Germinal center (tissue), 1 donor: ENCODE measurements around the gene CROCC2.

Experiments used
- DNase-seq: peaks from one replicate; pipeline ENCODE4 v3.0.0; 2012; ENCODE audit warnings: mixed read lengths, low spot score

The CROCC2 gene

DNA sequence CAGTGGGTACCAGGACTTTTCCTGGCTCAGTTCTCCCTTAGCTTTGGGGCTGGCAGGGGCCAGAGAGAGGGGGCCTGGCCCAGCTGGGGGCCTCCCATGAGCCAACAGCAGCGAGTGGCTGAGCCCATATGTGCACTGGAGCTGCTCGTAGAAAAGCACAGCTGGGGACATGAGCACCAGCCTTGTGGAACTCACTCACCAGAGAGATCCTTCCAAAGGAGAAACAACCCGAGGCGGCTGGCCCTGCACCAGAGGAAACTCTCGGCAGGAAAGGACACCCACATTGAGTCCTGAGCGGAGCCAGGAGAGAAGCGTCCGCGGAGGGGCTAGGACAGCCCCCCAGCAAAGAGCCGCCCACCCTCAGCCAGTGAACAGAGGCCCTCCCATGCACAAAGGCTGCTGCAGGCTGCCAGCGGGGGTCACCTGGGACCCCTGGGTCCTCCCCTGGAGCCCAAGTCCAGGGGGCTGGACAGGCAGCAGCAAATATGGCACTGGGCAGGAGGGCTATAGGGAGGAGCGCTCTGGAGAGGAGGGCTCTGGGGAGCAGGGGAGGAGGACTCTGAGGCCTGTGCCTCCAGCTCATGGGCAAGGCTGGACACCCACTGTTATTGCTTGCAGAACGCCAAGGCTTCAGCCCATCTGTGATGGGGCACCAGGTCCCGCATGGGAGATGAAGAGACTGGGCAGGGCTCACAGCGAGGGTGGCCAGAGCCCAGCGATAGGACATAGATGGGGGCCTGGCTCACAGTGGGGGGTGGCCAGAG is 50.2 kb downstream of the CROCC2 start:
- no peak for DNase-seq

DNA sequence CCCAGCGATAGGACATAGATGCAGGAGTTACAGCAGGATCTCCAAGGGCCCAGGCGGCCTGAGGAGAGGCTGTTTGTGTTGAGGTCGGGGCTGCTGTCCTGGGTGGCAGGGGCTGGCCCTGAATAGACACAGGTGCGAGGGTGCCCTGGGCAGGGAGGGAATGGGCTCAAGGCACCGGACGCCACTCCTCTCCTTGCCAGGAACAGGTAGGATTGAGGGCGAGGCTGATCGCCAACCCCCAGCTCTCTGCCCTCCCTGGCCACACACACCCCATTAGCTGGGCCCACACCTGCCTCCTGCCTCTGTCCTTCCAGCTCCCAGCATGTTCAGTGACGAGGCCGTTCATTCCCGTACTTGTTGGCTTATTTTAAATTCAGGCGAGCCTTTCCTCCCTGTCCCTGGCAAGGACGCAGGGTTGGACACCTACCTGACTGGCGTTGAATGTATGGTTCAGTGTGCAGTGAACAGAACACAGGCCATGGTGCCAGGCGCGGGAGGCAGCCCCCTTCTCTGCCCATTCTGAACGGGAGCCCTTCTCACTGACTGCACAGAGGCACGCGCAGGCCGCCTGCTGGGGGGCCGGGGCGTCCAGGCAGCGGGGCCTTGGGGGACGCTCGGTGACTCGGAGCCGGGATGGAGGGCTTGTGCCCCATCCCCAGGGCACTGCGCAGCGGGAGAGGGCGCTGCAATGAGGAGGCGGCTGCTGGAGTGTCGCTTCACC is 51.0 kb downstream of the CROCC2 start:
- DNase-seq: no peak

DNA sequence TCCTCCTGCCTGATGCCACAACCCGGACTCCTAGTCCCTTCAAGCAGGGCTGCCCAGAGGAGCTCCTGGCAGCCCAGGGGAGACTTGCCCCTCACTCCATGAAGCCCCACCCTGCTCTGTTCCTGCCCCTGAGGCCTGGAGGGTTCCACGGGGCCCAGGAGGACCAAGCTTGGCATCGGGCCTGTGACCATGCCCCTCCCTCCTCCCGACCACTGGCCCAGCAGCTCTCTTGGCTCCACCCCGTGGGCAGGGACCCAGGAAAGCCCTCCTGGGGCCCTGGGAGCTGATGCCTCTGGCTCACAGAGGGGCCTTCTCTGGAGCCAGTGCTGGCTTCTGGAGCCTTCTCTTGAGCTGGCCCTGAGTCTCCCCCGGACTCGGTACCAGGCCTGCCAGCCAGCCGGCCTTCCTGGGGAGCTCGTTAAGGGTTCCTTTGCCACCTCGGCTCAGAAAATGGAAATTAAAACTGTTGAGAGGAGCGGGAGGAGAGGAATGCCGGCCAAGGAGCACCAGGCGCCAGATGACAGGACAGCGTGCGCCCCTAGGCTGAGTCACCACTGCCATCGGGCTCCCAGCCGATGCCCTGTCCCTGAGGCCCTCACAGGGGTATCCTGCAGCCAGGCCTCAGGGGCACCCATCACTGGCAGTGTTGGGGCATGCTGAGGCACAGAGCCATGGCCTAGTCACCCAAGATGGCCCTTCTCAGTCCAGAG is 51.7 kb downstream of the CROCC2 start:
- no peak for DNase-seq

DNA sequence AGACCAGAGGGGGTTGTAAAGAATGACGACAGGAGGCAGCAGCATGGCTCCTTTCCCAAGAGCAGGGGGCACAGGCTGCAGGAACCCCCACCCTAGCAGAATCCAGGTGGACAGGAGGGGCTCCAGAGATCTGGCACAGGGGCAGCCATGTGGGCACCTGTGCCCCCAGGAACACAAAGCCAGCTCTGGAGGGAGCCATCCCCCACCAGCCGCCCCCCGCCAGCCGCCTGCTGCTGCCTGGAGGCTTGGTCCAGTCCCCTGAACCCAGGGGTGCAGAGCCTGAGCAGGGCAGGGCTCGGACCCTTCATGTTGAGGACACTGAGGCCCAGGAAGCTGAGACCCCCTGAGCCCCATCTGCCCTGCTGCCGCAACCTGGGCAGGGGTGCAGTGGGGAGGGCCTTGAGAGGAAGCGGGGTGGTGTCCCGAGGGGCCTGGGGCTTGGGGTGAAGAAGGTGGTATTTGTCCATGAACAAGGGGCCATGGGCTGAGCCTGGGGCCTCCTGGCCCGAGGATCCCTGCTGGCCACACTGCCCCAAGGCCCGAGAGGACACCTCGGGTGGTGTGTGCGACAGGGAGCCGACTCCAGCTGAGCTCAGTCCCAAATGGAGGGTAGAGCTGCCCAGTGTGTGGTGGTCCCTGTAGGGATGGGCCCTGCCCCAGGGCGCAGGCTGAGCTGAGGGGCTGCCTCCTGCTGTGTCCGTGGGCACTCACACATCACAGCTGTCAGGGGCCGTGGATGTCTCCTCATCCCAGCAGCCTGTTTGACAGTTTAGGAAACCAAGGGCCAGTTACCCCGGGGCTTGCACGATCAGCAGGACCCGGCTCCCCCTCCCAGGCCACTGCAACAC is 52.5 kb downstream of the CROCC2 start:
- no peak for DNase-seq

DNA sequence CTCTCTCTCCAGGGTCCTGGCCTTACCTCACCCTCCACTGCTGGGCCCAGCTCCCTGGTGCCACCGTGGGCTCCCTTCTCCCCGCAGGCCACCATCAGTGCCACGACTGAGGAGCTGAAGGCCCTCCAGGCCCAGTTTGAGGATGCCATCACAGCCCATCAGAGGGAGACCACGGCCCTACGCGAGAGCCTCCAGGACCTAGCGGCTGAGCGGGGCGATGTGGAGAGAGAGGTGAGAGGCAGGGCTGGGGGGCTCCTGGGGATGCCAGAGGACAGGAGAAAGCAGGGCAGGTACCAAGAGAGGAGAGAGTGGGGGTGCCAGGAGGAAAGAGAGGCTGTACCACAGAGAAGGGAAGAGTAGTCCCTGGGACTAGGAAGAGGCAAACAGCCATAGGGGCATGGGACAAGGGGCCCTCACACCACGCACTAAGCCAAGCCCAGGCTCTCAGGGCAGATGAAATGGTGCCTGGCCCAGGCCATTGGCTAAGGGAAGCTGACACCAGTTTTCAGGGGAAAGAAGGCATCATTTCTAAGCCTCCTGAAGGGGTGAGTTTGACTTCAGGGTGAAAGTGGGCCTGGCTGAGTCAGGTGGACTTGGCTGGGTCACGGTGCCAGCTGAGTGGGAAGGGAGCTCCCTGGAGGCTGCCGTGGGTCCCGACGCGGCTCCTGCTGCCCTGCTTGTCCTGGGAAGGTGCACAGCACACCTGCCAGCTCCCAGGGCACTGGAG is 53.2 kb downstream of the CROCC2 start:
- DNase-seq: no peak

DNA sequence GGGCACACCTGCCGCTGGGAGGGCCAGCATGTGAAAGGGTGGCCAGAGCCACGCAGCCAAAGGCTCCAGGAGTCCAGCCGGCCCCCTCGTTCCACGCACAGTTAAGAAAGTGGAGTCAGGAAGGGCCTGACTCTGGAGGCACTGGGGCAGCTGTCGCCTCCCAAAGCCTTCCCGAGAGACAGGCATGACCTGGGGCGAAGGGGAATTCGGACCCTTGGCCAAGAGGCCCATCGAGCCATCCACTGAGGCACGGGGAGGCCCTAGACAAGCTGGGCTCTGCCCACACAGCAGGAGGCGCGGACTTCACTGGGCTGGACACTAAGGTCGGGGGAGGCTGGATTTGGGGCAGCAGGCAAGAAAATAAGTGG is 53.8 kb downstream of the CROCC2 start:
- no peak for DNase-seq

DNA sequence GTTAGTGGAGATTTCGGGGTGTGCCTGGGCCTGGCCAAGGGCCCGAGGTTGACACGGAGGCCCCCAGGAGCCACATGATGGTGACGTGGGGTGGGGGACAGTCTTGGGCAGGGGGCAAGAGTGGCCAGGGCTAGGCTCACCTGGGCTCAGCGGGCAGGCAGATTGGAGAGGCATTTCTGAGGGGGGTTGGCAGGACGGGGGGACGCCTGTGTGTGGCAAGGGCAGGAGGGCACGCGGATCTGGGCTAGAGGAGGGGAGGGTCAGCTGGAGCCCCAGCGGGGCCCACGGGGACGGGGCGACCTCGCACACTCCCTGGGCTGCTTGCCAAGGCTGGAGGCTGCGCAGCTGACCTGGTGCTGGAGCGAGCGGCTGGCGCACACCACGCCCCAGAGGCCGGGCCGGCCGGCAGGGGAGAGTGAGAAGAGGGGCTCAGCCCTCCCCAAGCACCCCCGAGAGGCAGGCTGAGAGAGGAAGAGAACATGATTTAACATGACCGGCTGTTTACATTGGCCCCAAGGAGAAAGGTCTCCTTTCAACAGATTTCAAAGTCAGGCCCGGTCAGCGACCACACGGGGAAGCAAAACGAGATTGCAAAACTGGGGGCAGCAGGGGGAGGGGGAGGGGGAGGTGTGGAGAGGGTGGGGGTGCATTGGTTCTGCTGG is 54.3 kb downstream of the CROCC2 start:
- no peak for DNase-seq

DNA sequence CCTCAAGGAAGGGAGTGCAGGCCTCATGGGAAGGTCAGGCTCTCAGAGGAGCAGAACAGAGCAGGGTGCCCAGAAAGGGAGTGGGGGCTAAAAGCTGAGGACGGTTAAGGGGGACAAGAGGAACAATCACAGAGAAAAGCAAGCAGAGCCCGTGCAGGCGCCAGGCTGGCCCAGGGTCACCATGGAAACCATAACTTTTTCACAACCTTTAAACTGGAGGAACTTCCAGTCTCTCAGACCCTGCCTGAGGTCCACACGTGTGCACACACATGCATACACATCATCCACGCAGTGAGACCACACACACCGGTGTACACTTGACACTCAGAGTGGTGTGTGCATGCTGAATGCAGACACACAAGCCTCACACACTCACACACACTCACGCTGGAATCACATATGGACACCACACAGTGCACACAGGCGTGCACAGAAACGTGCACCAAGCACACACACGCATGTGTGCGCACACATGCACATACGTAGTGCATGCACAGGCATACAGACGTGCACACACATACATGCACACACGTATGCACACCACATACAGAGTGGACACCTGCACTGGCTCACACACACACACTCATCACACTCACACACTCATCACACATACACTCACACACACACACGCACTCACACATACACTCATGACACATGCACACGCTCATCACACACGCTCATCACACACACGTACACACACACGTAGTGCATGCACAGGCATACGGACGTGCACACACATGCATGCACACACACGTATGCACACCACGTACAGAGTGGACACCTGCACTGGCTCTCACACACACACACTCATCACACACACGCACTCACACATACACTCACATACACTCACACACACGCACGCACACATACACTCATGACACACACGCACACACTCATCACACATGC is 55.1 kb downstream of the CROCC2 start:
- DNase-seq: no peak

DNA sequence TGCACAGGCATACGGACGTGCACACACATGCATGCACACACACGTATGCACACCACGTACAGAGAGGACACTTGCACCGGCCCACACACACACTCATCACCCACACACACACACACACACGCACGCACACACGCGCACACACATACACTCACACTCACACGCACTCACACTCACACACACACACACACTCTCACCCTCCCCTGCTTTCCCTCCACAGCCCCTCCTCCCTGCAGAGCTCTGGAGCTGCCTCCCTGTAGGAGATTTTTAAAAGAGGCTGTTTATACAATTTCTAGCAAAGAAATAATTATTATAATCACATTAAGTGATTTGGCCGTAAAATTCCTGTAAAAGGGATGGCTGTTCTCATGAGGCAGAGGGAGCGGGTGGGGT is 55.8 kb downstream of the CROCC2 start:
- no peak for DNase-seq

DNA sequence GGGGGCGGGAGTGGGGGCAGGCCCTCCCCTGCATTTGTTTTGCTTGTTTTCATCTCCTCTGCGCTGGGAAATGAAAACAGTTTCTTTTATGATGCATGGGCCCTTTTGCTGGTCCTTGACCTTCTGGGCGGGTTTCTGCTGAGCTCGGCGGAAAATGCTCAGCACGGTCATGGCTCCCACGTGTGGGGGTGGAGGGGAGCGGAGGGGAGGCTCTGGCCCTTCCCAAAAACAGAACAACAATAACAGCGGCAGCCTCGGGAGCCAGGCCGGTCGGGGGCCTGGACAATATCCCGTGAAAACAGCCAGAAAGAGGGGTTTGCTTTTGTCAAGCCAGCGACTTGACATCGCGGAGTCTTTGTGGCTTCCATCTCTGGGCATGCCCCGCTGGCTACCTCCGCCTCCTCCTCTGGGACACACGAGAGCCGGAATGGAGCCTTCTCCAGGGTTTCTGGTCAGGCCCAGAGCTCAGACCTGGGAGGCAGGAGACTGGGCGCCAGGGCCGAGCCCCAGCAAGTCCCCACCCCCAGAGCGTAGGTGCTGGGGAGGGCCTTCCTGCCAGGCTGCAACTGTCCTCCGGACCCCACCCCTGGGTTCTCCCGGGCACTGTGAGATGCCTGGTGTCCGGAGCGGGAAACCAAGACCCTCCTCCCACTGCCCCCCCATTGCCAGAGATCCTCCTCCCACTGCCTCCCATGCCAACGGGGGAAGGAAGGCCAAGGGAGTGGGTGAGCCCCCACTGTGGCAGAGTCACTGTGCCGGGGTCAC is 56.3 kb downstream of the CROCC2 start:
- no peak for DNase-seq

DNA sequence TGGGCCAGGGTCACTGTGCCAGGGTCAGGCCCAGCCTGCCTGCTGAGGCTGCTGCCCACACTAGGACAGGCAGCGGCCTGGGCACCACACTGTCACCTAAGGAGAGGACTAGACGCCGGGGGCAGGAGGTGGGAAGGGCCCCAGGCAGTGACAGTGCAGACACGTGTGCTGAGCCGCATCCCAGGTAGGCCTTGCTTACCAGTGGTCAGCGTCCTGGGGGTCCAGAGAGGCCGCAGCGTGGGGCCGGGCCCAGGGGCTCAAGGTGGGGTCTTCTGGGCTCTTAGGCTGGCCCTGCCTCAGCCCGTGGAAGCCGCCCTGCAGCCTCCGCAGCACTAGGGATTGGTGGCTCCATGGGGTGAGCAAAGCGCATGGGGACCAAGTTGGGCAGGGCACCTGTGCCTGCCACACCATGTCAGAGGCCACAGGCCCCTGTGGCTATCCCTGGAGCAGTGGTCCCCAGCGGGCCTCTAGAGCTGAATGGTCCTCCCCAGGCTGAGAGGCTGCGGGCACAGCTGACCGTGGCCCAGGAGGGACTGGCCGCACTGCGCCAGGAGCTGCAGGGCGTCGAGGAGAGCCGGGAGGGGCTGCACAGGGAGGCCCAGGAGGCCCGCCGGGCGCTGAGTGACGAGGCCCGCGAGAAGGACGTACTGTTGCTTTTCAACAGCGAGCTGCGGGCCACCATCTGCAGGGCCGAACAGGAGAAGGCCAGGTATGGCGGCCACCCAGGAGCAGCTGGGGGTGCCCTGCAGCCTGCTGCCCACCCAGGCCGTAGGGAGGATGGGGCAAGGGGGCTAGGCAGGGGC is 57.1 kb downstream of the CROCC2 start:
- DNase-seq: no peak

DNA sequence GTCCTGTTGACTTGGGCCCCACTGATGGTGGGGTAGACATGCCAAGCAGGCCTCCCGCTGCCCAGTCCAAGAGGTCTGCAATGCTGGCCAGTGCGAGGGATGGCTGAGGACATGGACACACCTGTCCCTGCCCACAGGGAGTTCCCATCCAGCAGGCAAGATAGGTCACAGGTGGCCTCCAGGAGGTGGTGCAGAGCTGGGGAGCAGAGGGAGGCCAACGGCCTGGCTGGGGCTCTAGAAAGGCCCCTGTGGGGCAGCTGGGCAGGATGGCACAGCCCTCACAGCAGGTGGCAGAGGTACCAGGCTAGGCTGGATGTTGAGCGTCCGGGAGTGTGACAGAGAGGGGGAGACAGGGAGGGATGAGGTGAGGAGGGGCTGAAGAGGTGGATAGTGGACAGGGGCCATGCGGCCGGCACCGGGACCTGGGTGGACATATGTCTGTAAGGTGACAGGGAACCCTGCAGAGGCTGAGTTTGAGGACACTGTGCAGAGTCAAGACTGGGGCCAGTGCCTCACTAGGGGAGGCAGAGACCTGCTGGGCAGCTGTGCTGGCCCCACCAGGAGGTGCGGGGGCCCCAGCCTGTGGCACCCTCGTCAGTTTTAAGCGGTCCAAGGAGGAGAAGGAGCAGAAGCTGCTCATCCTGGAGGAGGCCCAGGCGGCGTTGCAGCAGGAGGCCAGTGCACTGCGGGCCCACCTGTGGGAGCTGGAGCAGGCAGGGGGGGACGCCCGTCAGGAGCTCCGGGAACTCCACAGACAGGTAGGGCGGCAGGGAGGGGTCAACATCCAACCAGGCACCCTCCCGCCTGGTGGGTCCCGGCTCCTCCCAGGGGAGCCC is 58.0 kb downstream of the CROCC2 start:
- DNase-seq: no peak

DNA sequence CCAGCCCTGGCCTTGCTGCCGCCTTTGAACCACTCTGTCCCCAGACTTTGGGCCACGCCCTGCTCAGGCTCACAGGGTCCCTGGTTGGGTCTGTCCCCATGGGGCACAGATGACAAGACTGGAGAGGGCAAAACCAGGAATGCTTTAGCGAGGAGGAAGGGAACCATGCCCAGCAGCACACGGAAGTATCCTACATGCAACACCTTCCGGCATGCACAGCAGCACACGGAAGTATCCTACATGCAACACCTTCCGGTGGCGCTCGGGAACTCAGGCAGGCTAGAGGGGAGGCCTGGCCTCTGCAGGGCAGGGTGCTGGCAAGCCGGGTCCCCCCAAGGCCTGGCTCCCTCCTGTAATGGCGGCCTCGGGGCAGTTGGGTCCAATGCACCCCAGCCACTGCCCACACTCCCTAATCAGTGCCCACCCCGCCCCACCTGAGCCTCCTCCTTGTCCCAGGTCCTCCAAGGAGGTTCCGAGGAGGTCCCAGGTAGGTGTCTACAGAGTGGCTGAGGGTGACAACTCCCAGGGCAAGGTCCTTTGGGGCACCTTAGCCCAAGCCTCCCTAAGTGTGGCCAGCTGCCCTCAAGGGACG is 58.7 kb downstream of the CROCC2 start:
- DNase-seq: no peak

DNA sequence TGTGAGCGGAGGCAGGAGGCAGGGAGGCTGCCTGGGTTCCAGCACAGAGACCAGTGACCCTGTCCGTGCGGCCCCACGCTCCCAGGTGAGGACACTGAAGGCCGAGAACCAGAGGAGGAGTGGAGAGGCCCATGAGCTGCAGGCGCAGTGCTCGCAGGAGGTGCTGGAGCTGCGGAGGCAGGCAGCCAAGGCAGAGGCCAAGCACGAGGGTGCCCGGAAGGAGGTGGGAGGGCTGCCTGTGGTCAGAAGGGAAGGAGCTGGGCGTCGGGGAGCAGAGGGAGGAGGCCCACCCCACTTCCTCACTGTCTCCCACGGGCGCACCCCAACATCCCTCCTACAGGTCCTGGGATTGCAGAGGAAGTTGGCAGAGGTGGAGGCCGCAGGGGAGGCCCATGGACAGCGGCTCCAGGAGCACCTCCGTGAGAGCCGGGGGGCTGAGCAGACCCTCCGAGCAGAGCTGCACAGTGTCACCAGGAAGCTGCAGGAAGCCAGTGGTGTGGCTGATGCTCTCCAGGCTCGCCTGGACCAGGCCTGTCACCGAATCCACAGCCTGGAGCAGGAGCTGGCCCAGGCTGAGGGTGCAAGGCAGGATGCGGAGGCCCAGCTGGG is 59.3 kb downstream of the CROCC2 start:
- DNase-seq: no peak

DNA sequence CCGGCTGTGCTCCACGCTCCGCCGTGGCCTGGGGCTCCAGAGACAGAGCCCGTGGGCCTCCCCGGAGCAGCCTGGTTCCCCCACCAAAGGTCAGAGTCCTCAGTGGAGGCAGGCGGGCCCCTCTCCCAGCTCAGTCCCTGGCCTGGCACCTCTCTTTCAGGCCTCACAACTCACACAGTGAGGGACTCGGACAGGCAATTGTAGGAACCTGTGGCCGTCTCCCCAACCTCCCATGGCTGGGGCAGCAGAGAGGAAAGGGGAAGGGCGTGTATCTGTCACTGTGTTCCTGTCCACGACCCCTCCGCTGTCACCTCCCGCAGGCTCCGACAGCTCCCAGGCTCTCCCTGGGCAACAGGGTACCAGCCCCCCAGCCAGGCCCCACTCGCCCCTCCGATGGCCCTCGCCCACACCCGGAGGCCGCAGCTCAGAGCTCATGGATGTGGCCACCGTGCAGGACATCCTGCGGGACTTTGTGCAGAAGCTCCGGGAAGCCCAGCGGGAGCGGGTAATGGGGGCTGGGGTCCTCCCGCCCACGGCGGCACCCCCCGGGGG is 59.8 kb downstream of the CROCC2 start:
- no peak for DNase-seq

DNA sequence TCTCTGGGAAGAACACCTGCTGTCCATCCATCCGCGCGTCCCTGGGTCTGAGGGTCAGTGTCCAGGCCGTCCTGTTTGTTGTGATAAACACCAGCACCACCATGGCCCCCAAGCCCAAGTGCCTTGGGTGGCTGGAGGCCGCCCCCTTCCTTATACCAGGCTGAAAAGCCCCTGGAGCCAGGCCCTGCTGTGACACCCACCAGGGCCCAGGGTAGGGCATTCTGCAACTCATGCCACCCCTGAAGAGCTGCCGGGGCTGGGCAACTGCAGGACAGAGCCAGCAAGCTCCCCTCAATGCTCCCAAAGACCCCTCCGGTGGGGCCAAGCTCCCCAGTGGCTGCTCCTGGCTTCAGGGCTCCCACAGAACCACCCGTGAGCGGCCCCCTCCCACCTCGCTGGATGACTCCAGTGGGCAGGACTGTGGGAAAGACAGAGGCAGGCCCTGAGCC is 60.3 kb downstream of the CROCC2 start:
- no peak for DNase-seq
